Osteocyte (in vitro differentiated cells): Measurements from ENCODE around the gene CHAD. TPM values are rescaled to one million over a fixed set of nuclear protein-coding genes. Genes with fewer than 3 reads are reported as not detected.
"Not testable (repeated sequence)": the region's sequence is repeated elsewhere in the genome, so short reads cannot be mapped to it uniquely, and the experiment has no call there.

Experiments
- DNase-seq: peaks from one replicate; pipeline ENCODE4 v3.0.0; 2021; ENCODE audit warnings: mixed read lengths; ENCODE audit not compliant: unreplicated experiment; ENCODE audit errors: extremely low spot score
- H3K27ac Mint-ChIP-seq: one replicate; pipeline ENCODE4 v1.8.0; 2021; ENCODE audit warnings: mild to moderate bottlenecking, mixed read lengths; ENCODE audit not compliant: unreplicated experiment
- H3K27me3 Mint-ChIP-seq: one replicate; pipeline ENCODE4 v1.8.0; 2021; ENCODE audit warnings: mixed read lengths; ENCODE audit not compliant: unreplicated experiment
- H3K36me3 Mint-ChIP-seq: one replicate; pipeline ENCODE4 v1.8.0; 2021; ENCODE audit warnings: mixed read lengths; ENCODE audit not compliant: unreplicated experiment
- H3K4me1 Mint-ChIP-seq: one replicate; pipeline ENCODE4 v1.8.0; 2021; ENCODE audit warnings: mixed read lengths; ENCODE audit not compliant: unreplicated experiment
- H3K4me3 Mint-ChIP-seq: one replicate; pipeline ENCODE4 v1.8.0; 2021; ENCODE audit warnings: mild to moderate bottlenecking, moderate library complexity, mixed read lengths; ENCODE audit not compliant: unreplicated experiment
- H3K9me3 Mint-ChIP-seq: one replicate; pipeline ENCODE4 v1.8.0; 2021; ENCODE audit warnings: mixed read lengths; ENCODE audit not compliant: unreplicated experiment
- total RNA-seq: library from RNA; stranded (reverse); gene quantifications from 2 replicates; pipeline ENCODE4 v1.2.1, GENCODE V29; 2021
- TF ChIP-seq, protein P1 (sequence below): fragments of 200-600 bp; sonication (generic); IDR thresholded peaks from 2 replicates; pipeline ENCODE4 v1.5.0; 2021; ENCODE audit warnings: antibody characterized with exemption, mild to moderate bottlenecking, moderate library complexity

CHAD gene
- total RNA-seq, 1 donor from 2014 or later: not detected

DNA sequence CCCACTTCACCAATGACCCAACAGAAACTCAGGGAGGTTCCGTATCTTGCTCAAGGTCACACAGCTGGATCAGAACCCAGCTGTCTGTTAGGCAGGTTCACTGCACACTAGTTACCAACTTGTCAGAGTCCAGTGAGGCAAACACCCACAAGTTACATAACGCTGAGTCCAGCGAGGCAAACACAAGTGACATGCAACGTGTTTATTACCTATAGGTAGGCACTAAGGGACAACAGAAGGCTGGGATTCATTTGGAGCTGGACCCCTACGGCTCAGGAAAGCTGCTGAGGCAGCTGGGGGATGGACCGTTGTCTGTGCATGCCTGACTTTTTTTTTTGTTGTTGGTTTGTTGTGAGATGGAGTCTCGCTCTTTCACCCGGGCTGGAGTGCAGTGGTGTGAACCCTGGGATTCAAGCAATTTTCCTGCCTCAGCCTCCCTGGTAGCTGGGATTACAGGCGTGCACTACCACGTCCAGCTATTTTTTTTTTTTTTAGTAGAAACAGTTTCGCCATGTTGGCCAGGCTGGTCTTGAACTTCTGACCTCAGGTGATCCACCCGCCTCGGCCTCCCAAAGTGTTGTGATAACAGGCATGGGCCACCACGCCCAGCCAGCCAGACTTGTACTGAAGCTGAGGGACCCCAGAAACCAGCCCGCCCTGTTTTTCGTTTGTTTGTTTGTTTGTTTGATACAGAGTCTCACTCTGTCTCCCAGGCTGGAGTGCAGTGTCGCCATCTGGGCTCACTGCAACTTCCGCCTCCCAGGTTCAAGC is 8.1 kb upstream of the CHAD start:
- DNase-seq: no peak
- Mint-ChIP-seq H3K36me3 (no peaks in the 10 kb centered on the region), H3K27me3 (no peaks in the 10 kb centered on the region), H3K9me3 (no peaks in the 10 kb centered on the region), H3K4me1 (peaks cover 12% of the 10 kb centered on the region), H3K4me3 (no peak overlapping the region), H3K27ac (no peak overlapping the region)
- TF ChIP-seq, protein P1, sequence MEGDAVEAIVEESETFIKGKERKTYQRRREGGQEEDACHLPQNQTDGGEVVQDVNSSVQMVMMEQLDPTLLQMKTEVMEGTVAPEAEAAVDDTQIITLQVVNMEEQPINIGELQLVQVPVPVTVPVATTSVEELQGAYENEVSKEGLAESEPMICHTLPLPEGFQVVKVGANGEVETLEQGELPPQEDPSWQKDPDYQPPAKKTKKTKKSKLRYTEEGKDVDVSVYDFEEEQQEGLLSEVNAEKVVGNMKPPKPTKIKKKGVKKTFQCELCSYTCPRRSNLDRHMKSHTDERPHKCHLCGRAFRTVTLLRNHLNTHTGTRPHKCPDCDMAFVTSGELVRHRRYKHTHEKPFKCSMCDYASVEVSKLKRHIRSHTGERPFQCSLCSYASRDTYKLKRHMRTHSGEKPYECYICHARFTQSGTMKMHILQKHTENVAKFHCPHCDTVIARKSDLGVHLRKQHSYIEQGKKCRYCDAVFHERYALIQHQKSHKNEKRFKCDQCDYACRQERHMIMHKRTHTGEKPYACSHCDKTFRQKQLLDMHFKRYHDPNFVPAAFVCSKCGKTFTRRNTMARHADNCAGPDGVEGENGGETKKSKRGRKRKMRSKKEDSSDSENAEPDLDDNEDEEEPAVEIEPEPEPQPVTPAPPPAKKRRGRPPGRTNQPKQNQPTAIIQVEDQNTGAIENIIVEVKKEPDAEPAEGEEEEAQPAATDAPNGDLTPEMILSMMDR: no peak

- not testable (repeated sequence) for H3K27ac Mint-ChIP-seq, H3K27me3 Mint-ChIP-seq, DNase-seq, H3K4me3 Mint-ChIP-seq, H3K36me3 Mint-ChIP-seq, H3K9me3 Mint-ChIP-seq
- peaks cover 12% of the 10 kb centered on the region for H3K4me1 Mint-ChIP-seq
Observed at GRCh38 chr17:50475775-50476544, 7.3 kb upstream of the CHAD start.

DNA sequence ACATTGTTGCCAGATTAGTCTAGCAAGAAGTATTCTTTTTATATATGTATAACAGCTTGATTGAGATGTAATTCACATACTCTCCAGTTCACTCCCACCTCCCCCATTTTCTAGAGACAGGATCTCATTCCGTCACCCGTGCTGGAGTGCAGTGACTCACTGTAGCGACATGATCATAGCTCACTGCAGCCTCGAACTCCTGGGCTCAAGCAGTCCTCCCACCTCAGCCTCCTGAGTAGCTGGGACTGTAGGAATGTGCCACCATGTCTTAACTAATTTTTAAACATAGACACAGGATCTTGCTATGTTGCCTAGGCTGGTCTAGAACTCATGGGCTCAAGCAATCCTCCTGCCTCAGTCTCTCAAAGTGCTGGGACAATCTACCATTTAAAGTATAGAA is 6.7 kb upstream of the CHAD start:
- no peak overlapping the region for H3K4me3 Mint-ChIP-seq
- TF ChIP-seq, protein P1: no peak
- no peak overlapping the region for H3K27ac Mint-ChIP-seq
- H3K9me3 Mint-ChIP-seq: no peaks in the 10 kb centered on the region
- no peaks in the 10 kb centered on the region for H3K36me3 Mint-ChIP-seq
- H3K4me1 Mint-ChIP-seq: peaks cover 12% of the 10 kb centered on the region
- no peaks in the 10 kb centered on the region for H3K27me3 Mint-ChIP-seq
- DNase-seq: no peak

GRCh38 chr17:50474523-50474922 is 5.8 kb upstream of the CHAD start:
- DNase-seq: no peak
- no peaks in the 10 kb centered on the region for H3K36me3 Mint-ChIP-seq
- no peaks in the 10 kb centered on the region for H3K9me3 Mint-ChIP-seq
- no peaks in the 10 kb centered on the region for H3K27me3 Mint-ChIP-seq
- H3K27ac Mint-ChIP-seq: no peak overlapping the region
- TF ChIP-seq, protein P1: no peak
- H3K4me3 Mint-ChIP-seq: no peak overlapping the region
- H3K4me1 Mint-ChIP-seq: peaks cover 9% of the 10 kb centered on the region

DNA sequence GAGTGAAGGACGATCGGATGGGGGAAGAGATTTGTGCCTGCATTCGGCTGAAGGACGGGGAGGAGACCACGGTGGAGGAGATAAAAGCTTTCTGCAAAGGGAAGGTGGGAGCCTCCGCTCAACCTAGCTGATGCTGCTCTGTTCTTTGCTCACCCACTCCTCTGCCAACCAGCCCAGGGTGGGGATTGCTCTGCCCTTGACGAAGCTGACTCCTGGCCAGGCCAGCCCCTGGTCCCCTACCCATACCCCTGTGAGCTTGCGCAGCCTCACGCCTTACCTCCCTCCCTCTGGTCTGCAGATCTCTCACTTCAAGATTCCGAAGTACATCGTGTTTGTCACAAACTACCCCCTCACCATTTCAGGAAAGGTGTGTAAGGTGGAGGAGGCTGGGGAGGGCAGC is 5.2 kb upstream of the CHAD start:
- Mint-ChIP-seq H3K4me1 (peaks cover 7% of the 10 kb centered on the region), H3K27me3 (no peaks in the 10 kb centered on the region), H3K9me3 (no peaks in the 10 kb centered on the region), H3K27ac (no peak overlapping the region), H3K36me3 (no peaks in the 10 kb centered on the region), H3K4me3 (no peak overlapping the region)
- no peak for DNase-seq
- TF ChIP-seq, protein P1: no peak
